Astrocyte (in vitro differentiated cells and primary cell): ENCODE data around the gene ARHGAP24.

Experiments
- CTCF ChIP-seq: IDR thresholded peaks from 2 replicates; pipeline ENCODE4 v1.5.1; 2011; ENCODE audit warnings: low read depth, mild to moderate bottlenecking, inconsistent platforms, low read length, moderate library complexity; ENCODE audit not compliant: insufficient read depth
- EZH2 ChIP-seq: IDR thresholded peaks from 2 replicates; pipeline ENCODE4 v1.6.1; 2012; ENCODE audit warnings: mild to moderate bottlenecking, low read length, inconsistent platforms; ENCODE audit not compliant: insufficient read depth

- no peak for TF ChIP-seq CTCF
- no peak for TF ChIP-seq EZH2
Measured at GRCh38 chr4:85929961-85930665, 455.2 kb downstream of the ARHGAP24 start.
